HepG2 (cell line): ENCODE data around the gene LRRC4C. TPM values are rescaled to one million over a fixed set of nuclear protein-coding genes. Genes with fewer than 3 reads are reported as not detected.

Experiments used
- ATAC-seq: fragments of 200-7000 bp; cut with Tn5 transposase; 3 replicates; pipeline ENCODE4 v1.9.1; 2020; ENCODE audit warnings: mild to moderate bottlenecking, moderate library complexity
- BruUV-seq: library from RNA; stranded (reverse); fragments of 400-500 nt; replicated peaks from 2 replicates; lab custom pipeline; 2021; lab: Mats Ljungman, UMichigan
- CTCF ChIA-PET: fragments of 300-600 bp; formaldehyde crosslinking; extraction: SDS; loops from one replicate; lab custom pipeline; 2021; ENCODE audit warnings: low total read pairs, inconsistent platforms, low intra/inter-chr PET ratio; lab: Yijun Ruan, JAX
- POLR2A ChIA-PET: fragments of 350-600 bp; sonication (Branson Sonifier 250); formaldehyde crosslinking; loops from one replicate; lab custom pipeline; 2020; ENCODE audit warnings: antibody characterized with exemption, inconsistent platforms; lab: Yijun Ruan, JAX
- DNase-seq: peaks from one replicate; pipeline ENCODE4 v3.0.0-alpha.2; 2015; ENCODE audit warnings: low spot score
- FAIRE-seq: peaks from 3 replicates; lab custom pipeline; 2011; peaks lifted over from hg19 to GRCh38; lab: Jason Lieb, UNC
- H2AFZ ChIP-seq: one replicate; pipeline ENCODE4 v1.6.1; 2011; ENCODE audit warnings: low read length, inconsistent platforms
- H3K27ac ChIP-seq: fragments of 300-600 bp; 3 replicates; pipeline ENCODE4 v1.8.0; 2011; ENCODE audit warnings: mixed run types, mild to moderate bottlenecking, mixed read lengths, low read length, inconsistent platforms; ENCODE audit not compliant: insufficient read depth; ENCODE audit errors: extremely low read length
- H3K27me3 ChIP-seq, 2 experiments: fragments of 200-600 bp in 1 of 2; 2 replicates in 1 of 2; 3 replicates in 1 of 2; pipeline versions ENCODE4 v1.6.0 to v1.8.0; 2011; ENCODE audit warnings: low read length in 2 of 2, mild to moderate bottlenecking in 2 of 2, moderate library complexity in 2 of 2, inconsistent platforms in 1 of 2; ENCODE audit not compliant: insufficient read depth in 2 of 2, control insufficient read depth in 1 of 2
- H3K36me3 ChIP-seq, 2 experiments: fragments of 200-600 bp in 1 of 2; replicated peaks in 1 of 2; 2 replicates in 1 of 2; 3 replicates in 1 of 2; pipeline versions ENCODE4 v1.5.1 to v1.8.0; 2011; ENCODE audit warnings: low read length in 2 of 2, inconsistent platforms in 1 of 2; ENCODE audit not compliant: insufficient read depth in 2 of 2, control insufficient read depth in 1 of 2
- H3K4me1 ChIP-seq: 2 replicates; pipeline ENCODE4 v1.5.1; 2012; ENCODE audit warnings: low read length, inconsistent platforms; ENCODE audit not compliant: insufficient read depth
- H3K4me2 ChIP-seq: 2 replicates; pipeline ENCODE4 v1.6.0; 2011; ENCODE audit warnings: low read depth, low read length, inconsistent platforms
- H3K4me3 ChIP-seq, 3 experiments: fragments of 200-600 bp in 1 of 3; sonication (generic), shearing (Covaris generic) in 1 of 3; replicated peaks in 1 of 3; 2 replicates each; pipeline ENCODE4 v1.5.1; 2011 to 2016; ENCODE audit warnings: low read length in 3 of 3, inconsistent platforms in 2 of 3, low read depth in 2 of 3, mild to moderate bottlenecking in 2 of 3, control low read depth in 1 of 3, mixed read lengths in 1 of 3; ENCODE audit not compliant: insufficient read depth in 1 of 3
- H3K79me2 ChIP-seq: one replicate; pipeline ENCODE4 v1.6.1; 2011; ENCODE audit warnings: low read length, inconsistent platforms; ENCODE audit not compliant: insufficient read depth
- H3K9ac ChIP-seq: 2 replicates; pipeline ENCODE4 v1.6.0; 2011; ENCODE audit warnings: mild to moderate bottlenecking, low read depth, low read length, inconsistent platforms; ENCODE audit not compliant: insufficient read depth
- H3K9me3 ChIP-seq: 2 replicates; pipeline ENCODE4 v1.5.1; 2012; ENCODE audit warnings: mild to moderate bottlenecking, low read length
- H4K20me1 ChIP-seq: 2 replicates; pipeline ENCODE4 v1.6.0; 2011; ENCODE audit warnings: inconsistent platforms, mild to moderate bottlenecking, low read length, moderate library complexity; ENCODE audit not compliant: insufficient read depth
- ATF7 ChIP-seq, 2 experiments: fragments of 450-650 bp in 1 of 2; sonication (generic) in 1 of 2; formaldehyde crosslinking in 1 of 2; IDR thresholded peaks; 2 replicates each; pipeline versions ENCODE4 v1.4.0 to v1.6.1; 2016 to 2020; ENCODE audit warnings: antibody characterized with exemption in 1 of 2, mild to moderate bottlenecking in 1 of 2, missing genetic modification reagents in 1 of 2
- JARID2 ChIP-seq: sonication (generic); formaldehyde crosslinking; IDR thresholded peaks from 2 replicates; pipeline ENCODE4 v1.8.1; 2023; ENCODE audit warnings: missing genetic modification reagents, inconsistent platforms; ENCODE audit not compliant: insufficient replicate concordance
- JDP2 ChIP-seq: sonication (generic); formaldehyde crosslinking; IDR thresholded peaks from 2 replicates; pipeline ENCODE4 v1.8.1; 2022; ENCODE audit warnings: missing genetic modification reagents, borderline replicate concordance
- LRRFIP1 ChIP-seq: sonication (generic); formaldehyde crosslinking; conservative IDR thresholded peaks from 2 replicates; pipeline ENCODE4 v1.4.0; 2020; ENCODE audit warnings: missing genetic modification reagents
- ZNF235 ChIP-seq: sonication (generic); formaldehyde crosslinking; IDR thresholded peaks from 2 replicates; pipeline ENCODE4 v1.8.1; 2023; ENCODE audit warnings: mild to moderate bottlenecking, missing genetic modification reagents, borderline replicate concordance
- ZNF407 ChIP-seq: sonication (generic); formaldehyde crosslinking; IDR thresholded peaks from one replicate; pipeline ENCODE4 v1.5.1; 2020; ENCODE audit warnings: mild to moderate bottlenecking, missing genetic modification reagents; ENCODE audit errors: not compliant biosample characterization
- ZNF598 ChIP-seq: sonication (generic); formaldehyde crosslinking; IDR thresholded peaks from 2 replicates; pipeline ENCODE4 v1.5.1; 2020; ENCODE audit warnings: mild to moderate bottlenecking, missing genetic modification reagents, borderline replicate concordance
- WGBS: methylation state at CpG from one replicate; pipeline ENCODE4 v1.1.6; 2017; ENCODE audit warnings: low lambda C conversion rate; 5-methylcytosine and 5-hydroxymethylcytosine counted together
- in situ Hi-C: cut with HindIII; loops from 2 replicates; pipeline ENCODE4 v1.10.0; 2017; ENCODE audit warnings: low pct_unique_long_range_greater_than_20kb; ENCODE audit not compliant: extremely low pct_ligation_motif_present
- intact Hi-C: fragments of 100-400 bp; cut with micrococcal nuclease; formaldehyde crosslinking; loops from one replicate; pipeline ENCODE4 v1.10.0; 2022; ENCODE audit not compliant: unreplicated experiment
- polyA plus RNA-seq, 8 experiments: library from polyadenylated mRNA; depleted of rRNA in 3 of 8; stranded (reverse) in 7 of 8; unstranded in 1 of 8; fragments of >200 nt; fragmentation: Illumina TruSeq in 4 of 8; extraction: Trizol in 4 of 8; gene quantifications; 2 replicates each; pipeline versions ENCODE4 v1.2.1 to v1.2.3, GENCODE V29; 2011 to 2016; ENCODE audit warnings: low read depth in 4 of 8, missing spikeins in 1 of 8, mixed read lengths in 1 of 8; ENCODE audit not compliant: insufficient read depth in 1 of 8
- total RNA-seq, 5 experiments: library from RNA; depleted of rRNA; stranded (reverse); fragments of >200 nt; fragmentation: Illumina TruSeq; extraction: Trizol; gene quantifications; 2 replicates each; pipeline ENCODE4 v1.2.3, GENCODE V29; 2016; ENCODE audit warnings: low read depth in 1 of 5
- TF ChIP-seq, protein P1 (sequence below): sonication (generic); formaldehyde crosslinking; IDR thresholded peaks from 2 replicates; pipeline ENCODE4 v1.4.0; 2020; ENCODE audit warnings: mild to moderate bottlenecking, missing genetic modification reagents

Gene LRRC4C
- total and polyA plus RNA-seq, 2 of the 13 experiments (the other 11 are each of a cell fraction or from before 2014, with no cell fraction given), result not detected

DNA sequence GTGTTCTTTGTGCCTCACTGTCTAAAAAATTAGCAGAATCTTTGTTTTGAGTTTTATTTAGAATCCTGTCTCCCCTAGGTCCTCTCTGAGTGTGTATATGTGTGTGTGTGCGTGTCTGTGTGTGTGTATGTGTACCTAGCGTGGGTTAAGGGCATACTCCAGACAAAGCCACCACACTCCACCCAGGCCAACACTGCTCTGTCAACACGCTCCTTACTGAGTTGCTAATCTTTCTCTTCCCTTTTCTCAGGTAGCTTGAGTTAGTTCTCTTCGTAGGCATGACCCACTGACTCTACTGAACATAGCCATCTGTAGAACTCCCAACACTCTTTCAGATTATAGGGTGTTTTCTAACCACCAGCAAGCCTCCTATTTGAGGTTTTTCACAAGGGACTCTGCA lies 131.1 kb downstream of the LRRC4C start (continued):
- TF ChIP-seq ZNF407, result no peak
- no peak for TF ChIP-seq JDP2 (CRISPR knock-in tag)
- no peak for TF ChIP-seq ATF7 (IDR thresholded peaks at IDR 0.05)
- no peak for TF ChIP-seq ATF7 (CRISPR knock-in tag; IDR thresholded peaks at IDR 0.05)
- no peak for TF ChIP-seq ZNF235 (CRISPR knock-in tag)

GRCh38 chr11:41323446-41323845 lies 136.0 kb downstream of the LRRC4C start:
- Histone ChIP-seq H4K20me1 (no peaks in the 10 kb centered on the region), H3K4me1 (no peaks in the 10 kb centered on the region), H3K4me3 (no peak overlapping the region), H3K27ac (no peak overlapping the region), H3K27me3 (no peaks in the 10 kb centered on the region), H3K9me3 (no peaks in the 10 kb centered on the region), H2AFZ (no peak overlapping the region), H3K79me2 (no peaks in the 10 kb centered on the region), H3K9ac (no peak overlapping the region), H3K36me3 (no peaks in the 10 kb centered on the region), H3K4me2 (no peak overlapping the region)
- ChIA-PET POLR2A (no interaction called here), CTCF (no interaction called here)
- FAIRE-seq (no peak), ATAC-seq (no peak), DNase-seq (no peak)
- in situ Hi-C loops, result no loop called here
- no TSS peak for BruUV-seq
- intact Hi-C loops, result no loop called here
- WGBS, result 12% methylated on average over 3 of the region's 3 CpGs
- TF ChIP-seq, protein P1, sequence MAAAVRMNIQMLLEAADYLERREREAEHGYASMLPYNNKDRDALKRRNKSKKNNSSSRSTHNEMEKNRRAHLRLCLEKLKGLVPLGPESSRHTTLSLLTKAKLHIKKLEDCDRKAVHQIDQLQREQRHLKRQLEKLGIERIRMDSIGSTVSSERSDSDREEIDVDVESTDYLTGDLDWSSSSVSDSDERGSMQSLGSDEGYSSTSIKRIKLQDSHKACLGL, result no peak
- no peak for TF ChIP-seq ZNF598 (CRISPR knock-in tag)
- no peak for TF ChIP-seq LRRFIP1 (CRISPR knock-in tag)
- TF ChIP-seq JARID2 (CRISPR knock-in tag), result no peak
